GM10266 (cell line): ENCODE results near the gene IL7R.
"Not testable (repeated sequence)": the region's sequence is repeated elsewhere in the genome, so short reads cannot be mapped to it uniquely, and the experiment has no call there.

Experiments used
- DNase-seq: peaks from one replicate; pipeline ENCODE4 v3.0.0; 2012; ENCODE audit errors: extremely low spot score
- CTCF ChIP-seq: IDR thresholded peaks from 2 replicates; pipeline ENCODE4 v1.5.1; 2012; ENCODE audit warnings: mild to moderate bottlenecking, low read depth; ENCODE audit not compliant: control insufficient read depth, insufficient read depth; ENCODE audit errors: missing control alignments

Gene IL7R

GRCh38 chr5:35890021-35891020, 33.6 kb downstream of the IL7R start:
- no peak for DNase-seq
- no peak for TF ChIP-seq CTCF

- DNase-seq, result not testable (repeated sequence)
These were observed 36.1 kb downstream of the IL7R start for GRCh38 chr5:35892799-35893198.

GRCh38 chr5:35894131-35894530, 37.4 kb downstream of the IL7R start:
- TF ChIP-seq CTCF, result no peak
- DNase-seq, result no peak

DNA sequence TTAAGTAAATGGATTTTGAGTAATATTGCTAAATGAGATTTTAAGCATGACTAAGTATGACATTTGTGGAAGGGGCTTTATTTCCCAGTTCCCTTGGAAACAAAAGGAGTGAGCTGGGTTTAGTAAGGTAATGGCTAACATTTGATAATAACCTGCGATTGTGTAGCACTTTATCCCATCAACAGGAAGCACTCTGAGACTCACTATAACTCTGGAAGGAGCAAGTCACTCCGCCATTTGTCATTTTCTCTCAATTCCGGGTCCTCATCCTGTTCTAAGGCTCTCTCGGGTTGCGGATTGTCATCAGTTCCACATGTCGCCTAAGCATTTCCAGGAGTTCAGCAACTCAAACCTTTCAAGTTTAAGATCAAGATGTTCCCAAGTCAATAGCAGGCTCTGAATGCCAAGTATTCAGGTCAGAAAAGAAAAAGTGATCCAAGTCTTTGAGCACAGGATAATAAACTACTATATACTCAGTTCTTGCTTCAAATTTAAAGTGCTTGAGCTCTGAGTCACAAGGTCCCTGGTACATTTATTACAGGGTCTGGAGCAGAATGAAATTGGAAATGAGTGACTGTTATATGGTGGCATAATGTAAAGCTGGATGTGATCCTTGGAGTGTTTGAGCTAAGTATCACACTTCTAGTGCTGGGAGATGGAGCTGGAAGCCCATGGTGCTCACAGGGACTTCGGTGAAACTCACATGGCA, 42.4 kb downstream of the IL7R start:
- no peak for DNase-seq
- TF ChIP-seq CTCF, result no peak

GRCh38 chr5:35899800-35900199, 43.1 kb downstream of the IL7R start:
- peak; percentile 70 for DNase-seq
- no peak for TF ChIP-seq CTCF

- no peak for DNase-seq
- TF ChIP-seq CTCF, result no peak
These were observed 44.4 kb downstream of the IL7R start for GRCh38 chr5:35900972-35901695.

- TF ChIP-seq CTCF, result no peak
- DNase-seq, result peak; percentile 45
These were observed 45.5 kb downstream of the IL7R start for GRCh38 chr5:35902046-35902672.
